HFF-Myc (cell line): Measurements from ENCODE around the gene MADD.
"Not testable (repeated sequence)": the region's sequence is repeated elsewhere in the genome, so short reads cannot be mapped to it uniquely, and the experiment has no call there.

Experiments
- DNase-seq: peaks from one replicate; pipeline ENCODE4 v3.0.0-alpha.2; 2011; ENCODE audit warnings: low read depth; ENCODE audit errors: extremely low read depth
- H3K4me3 ChIP-seq: replicated peaks from 2 replicates; pipeline ENCODE4 v1.5.1; 2011; ENCODE audit warnings: low read depth, mild to moderate bottlenecking, control low read depth, low read length
- TF ChIP-seq, protein P1 (sequence below): IDR thresholded peaks from 2 replicates; pipeline ENCODE4 v1.5.1; 2012; ENCODE audit warnings: mild to moderate bottlenecking, low read depth, low read length, control low read depth; ENCODE audit errors: missing control alignments

MADD gene

GRCh38 chr11:47332303-47332711 is 62.4 kb downstream of the MADD start:
- H3K4me3 ChIP-seq = no peak overlapping the region
- DNase-seq = no peak
- TF ChIP-seq, protein P1, sequence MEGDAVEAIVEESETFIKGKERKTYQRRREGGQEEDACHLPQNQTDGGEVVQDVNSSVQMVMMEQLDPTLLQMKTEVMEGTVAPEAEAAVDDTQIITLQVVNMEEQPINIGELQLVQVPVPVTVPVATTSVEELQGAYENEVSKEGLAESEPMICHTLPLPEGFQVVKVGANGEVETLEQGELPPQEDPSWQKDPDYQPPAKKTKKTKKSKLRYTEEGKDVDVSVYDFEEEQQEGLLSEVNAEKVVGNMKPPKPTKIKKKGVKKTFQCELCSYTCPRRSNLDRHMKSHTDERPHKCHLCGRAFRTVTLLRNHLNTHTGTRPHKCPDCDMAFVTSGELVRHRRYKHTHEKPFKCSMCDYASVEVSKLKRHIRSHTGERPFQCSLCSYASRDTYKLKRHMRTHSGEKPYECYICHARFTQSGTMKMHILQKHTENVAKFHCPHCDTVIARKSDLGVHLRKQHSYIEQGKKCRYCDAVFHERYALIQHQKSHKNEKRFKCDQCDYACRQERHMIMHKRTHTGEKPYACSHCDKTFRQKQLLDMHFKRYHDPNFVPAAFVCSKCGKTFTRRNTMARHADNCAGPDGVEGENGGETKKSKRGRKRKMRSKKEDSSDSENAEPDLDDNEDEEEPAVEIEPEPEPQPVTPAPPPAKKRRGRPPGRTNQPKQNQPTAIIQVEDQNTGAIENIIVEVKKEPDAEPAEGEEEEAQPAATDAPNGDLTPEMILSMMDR = no peak

- TF ChIP-seq, protein P1 = no peak
- no peak for DNase-seq
- no peak overlapping the region for H3K4me3 ChIP-seq
These were observed 63.0 kb downstream of the MADD start for GRCh38 chr11:47332791-47333525.

GRCh38 chr11:47333526-47333845 is 63.6 kb downstream of the MADD start:
- TF ChIP-seq, protein P1 = no peak
- H3K4me3 ChIP-seq = no peak overlapping the region
- DNase-seq = no peak

DNA sequence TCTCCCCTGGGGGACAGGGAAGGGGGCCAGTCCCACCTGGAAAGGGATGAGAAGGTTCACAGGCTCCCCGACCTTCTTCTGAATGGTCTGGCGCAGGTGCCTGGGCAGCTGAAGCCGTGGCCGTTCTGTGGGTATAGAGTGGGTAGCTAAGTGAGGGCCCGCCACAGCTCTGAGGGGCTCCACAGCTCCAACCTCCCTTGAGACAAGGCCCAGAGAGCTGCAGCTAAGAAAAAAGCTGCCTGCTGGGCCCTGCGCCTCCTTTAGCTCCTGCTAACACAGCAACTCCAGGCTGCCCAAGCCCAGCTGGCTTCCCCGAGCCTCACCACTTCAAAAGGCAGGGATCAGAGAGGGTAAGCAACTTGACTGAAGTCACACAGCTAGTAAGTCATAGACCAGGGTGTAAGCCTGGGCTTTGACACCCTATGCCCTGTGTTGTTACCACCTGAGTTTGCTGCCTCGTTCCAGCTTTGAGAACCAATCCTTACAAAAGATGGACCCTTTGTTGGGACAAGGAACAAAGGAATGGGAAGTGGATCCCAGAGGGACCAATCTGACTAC is 64.0 kb downstream of the MADD start:
- TF ChIP-seq, protein P1 = no peak
- no peak for DNase-seq
- no peak overlapping the region for H3K4me3 ChIP-seq

DNA sequence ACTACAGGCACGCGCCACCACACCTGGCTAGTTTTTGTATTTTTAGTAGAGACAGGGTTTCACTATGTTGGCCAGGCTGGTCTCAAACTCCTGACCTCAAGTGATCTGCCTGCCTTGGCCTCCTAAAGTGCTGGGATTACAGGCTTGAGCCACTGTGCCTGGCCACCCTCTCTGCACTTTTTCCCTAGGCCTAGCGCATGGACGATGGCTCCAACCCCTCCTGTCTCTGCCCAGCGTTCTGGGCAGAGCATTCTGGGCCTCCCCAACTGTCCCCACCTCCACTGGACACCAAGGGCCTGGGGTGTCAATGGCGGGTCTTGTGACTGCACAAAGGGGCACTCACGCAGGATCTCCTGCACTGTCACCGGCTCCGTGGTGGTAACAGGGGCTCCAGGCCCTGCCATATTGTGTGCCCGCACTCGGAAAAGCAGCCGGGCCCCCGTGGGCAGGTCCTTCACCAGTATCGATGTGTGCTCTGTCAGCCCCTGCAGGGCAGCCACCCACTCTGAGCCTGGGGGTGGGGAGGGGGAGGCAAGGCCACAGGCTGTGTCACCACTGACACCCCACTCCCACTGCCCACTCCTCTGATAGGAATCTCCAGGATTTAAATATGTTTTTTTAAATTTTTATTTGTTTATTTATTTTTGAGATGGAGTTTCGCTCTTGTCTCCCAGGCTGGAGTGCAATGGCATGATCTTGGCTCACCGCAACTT is 64.9 kb downstream of the MADD start:
- DNase-seq, H3K4me3 ChIP-seq: not testable (repeated sequence)

DNA sequence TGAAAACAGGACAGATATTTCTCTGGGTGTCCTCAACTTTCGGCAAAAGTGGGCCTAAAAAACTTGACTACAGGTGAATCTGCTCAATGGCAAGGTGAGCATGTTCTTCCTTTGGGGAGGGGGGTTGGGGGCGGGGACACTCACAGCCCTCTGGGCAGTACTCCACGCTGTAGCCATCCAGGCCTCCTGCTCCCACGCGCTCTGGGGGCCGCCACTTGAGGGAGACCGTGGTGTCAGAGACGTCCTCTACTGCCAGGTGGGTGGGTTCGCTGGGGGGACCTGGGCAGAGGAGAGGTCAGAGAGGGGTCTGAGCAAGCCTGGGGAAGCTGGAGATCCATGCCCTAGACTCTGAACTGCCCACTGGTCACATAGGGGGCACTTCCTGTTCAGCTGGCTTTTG is 65.8 kb downstream of the MADD start:
- H3K4me3 ChIP-seq = no peak overlapping the region
- TF ChIP-seq, protein P1 = no peak
- DNase-seq = no peak

DNA sequence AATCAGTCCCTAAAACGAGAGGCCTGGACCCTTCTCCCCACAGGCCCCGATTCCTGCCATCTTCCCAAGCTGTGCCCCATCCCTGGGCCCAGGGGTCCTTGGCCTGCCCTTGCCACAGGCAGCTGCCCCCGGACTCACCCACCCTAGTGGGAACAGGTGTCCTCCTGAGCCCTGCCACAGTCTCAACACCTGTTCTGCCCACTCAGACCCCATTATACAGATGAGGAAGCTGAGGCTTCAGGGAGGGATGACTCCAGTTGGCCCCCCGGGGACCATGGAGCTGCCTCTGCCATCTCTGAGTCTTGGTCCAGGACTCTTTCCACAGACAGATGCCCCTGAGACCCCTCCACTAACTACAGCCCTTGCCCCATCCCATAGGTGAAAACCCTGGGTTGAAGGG is 66.7 kb downstream of the MADD start:
- TF ChIP-seq, protein P1 = no peak
- no peak for DNase-seq
- no peak overlapping the region for H3K4me3 ChIP-seq
